HG02678 (cell line): ENCODE results near the gene PLD1.
"Not testable (repeated sequence)": the region's sequence is repeated elsewhere in the genome, so short reads cannot be mapped to it uniquely, and the experiment has no call there.

Experiments used
- ATAC-seq: cut with Tn5 transposase; IDR thresholded peaks from one replicate; pipeline ENCODE4 v1.9.1; 2021; ENCODE audit warnings: mild to moderate bottlenecking, moderate library complexity; ENCODE audit not compliant: unreplicated experiment

Gene PLD1

DNA sequence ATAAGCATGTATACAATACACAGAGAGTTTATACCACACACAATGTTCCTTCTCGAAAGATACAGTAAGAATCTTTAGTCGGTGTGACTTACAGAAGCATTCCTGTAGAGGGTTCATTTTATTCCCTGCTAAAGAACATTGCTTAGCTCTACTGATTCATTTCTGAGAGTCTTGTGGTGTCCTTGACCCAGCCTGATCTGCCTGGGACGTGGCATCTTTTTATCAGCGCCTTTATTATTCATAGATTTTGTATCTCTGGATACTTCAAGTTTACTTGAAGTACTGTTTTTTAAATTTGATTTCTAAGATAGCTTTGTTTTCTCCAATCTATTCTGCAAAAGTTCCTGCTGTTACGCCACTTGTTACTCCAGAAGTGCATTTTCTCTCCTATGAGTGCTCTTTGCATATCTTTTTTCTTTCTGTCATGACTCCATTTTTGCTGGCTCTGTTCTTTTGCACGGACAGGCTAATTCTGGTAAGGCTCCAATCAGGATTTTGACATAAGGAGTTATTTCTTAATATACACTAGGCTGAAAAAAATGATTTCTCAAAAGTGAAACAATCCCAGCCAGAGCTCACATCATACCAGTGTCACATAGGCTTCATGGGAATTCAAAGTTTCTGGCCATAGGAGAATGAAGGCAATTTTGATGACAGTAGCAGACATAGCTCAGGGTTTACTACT is 235.6 kb downstream of the PLD1 start:
- no peak for ATAC-seq

DNA sequence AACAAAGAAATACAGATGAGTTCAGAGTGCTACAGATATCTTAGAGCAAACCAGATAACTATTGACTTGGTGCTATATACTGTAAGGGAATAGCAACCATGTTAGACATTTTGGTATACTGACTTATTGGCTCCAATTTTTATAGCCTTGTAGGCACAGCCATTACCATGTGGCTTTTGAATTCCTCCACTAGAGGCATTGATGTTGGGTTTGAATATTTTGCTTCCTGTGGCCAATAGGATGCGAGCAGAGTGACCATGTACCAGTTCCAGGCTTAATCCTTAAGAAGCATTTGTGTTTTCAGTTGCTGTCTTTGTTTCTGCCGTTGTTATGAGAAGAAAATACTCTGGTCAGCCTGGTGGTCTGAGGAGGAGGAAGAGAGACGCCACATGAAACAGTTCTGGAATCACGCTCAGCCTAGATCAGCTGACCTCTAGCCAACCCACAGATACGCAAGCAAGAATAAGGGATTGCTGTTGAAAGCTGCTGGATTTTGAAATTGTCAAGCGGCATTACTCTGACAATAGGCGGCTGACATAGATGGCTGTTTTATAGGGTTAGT is 240.6 kb downstream of the PLD1 start:
- ATAC-seq: no peak

DNA sequence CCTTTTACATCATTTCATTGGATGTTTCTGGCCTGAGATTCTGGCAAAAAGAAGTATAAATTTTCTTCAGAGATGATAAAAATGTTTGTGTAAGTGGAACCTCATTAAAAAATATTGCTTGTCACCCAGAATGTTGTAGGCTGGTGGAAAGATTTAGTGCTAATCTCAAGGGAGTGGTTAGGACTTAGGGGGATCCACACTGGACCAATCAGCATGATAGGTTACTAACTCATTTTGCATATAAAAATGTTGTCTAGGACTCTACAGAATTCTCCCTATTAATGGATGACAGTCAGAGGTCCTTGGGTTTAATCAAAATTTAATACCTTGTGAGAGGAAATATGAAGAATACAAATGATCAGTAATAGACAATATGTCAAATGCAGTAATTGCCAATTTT is 241.5 kb downstream of the PLD1 start:
- no peak for ATAC-seq

DNA sequence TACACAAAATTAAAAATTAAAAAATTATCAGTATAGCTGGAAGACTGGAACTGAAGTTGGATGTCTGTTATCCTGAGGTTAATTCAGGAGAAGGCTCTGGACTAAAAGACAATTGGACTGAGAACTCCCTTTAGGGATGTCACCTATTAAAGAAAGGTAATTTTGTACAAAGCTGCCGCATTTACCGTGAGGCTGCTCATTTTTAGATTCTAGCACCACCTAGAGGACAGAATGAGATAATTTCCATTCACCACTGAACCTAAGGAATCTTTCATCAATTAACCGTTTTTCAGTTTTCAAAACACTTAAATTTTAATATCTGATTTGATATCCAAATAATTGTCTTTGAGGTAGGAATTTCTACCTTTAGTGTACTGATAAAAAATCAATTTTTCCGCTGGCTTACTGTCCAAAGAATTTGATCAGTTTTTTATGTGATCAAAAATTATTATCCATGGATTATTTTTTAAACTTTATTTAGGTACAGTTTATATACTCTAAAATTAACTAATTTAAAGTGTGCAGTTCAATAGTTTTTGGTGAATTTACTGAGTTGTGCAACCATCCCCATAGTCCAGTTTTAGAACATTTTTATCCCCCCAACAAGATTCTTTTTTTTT is 243.4 kb downstream of the PLD1 start:
- ATAC-seq: no peak

DNA sequence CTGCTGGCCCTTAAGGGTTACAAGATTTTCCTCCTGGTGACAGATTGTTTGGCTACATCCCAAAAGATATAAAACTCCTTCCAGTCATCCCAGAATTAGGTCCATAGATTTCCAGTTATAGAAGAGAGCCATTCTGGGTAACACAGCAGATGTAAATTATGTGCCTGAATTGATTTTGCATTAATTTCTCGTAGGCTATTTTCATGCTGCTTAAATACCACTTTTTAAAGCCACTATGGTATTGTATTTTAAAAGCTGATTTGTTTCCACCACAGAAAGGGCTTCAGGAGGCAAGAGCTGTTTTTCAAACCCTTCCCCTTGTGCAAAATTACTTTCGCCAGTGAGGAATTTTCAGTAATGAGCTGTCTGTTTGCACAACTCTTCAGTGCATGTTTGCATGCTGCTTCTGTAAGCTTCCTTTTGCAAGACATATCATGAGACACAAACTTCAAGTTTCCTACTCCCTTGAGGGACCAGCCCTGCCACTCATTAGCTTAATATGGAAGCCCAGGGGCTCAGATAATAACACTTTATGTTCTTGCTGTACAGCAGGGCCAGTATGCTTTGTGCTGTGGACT is 244.7 kb downstream of the PLD1 start:
- ATAC-seq: no peak

DNA sequence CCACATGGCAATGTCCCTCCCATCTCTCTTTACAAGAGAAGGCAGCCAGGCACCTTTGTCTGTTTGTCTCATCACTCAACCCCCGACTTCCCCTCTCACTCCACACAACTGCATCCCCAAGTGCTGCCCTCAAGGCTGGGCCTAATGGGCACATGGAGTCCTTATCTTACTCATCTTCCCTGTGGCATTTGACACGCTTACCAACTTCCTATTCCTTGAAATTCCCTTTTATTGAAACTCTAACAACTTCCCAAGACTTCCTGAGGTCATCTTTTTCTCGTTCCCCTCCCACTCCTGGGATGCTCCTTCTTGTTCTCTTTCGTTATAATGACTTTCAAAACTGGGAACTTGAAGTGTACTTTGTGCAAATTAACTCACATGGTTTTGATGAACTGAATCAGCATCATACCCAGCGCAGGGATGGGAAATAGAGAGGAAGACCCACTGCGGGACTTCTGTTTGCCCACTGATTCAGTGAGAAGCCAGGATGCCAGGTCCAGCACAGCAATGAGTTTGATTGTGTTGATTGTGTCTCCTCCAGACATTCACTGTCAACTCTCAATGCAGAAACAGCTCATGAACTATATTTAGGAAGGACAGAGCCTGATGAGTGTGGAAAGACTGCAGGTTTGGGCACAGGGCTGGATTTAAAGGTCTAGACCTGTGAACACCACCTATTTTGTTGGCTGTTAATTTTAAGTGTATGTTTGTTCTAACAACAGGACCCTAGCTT is 245.4 kb downstream of the PLD1 start:
- no peak for ATAC-seq

DNA sequence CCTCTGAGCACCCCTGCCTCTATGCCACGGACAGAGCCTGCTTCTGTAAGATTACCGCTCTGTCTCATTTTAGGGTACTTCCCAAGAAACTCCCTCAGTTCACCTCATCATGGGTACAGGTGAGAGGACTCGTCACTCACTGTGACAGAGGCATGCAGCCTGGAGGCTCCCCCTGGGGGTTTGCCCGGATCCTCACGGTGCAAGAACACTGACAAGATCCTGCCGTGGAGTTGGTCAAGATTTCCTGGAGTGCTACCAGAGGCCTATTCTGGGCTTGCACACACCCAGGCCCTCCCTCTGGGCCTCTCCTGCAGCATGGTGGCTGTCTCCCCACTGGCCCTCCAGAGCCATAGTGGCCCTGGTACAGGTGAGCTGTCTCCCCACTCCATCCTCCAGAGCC is 247.0 kb downstream of the PLD1 start:
- no peak for ATAC-seq

DNA sequence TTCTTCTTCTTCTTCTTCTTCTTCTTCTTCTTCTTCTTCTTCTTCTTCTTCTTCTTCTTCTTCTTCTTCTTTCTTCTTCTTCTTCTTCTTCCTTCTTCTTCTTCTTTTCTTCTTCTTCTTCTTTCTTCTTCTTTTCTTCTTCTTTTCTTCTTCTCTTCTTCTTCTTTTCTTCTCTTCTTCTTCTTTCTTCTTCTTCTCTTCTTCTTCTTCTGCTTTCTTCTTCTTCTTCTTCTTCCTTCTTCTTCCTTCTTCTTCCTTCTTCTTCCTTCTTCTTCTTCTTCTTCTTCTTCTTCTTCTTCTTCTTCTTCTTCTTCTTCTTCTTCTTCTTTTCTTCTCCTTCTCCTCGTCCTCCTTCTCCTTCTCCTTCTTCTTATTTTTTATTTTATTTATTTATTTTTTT is 247.8 kb downstream of the PLD1 start:
- not testable (repeated sequence) for ATAC-seq

DNA sequence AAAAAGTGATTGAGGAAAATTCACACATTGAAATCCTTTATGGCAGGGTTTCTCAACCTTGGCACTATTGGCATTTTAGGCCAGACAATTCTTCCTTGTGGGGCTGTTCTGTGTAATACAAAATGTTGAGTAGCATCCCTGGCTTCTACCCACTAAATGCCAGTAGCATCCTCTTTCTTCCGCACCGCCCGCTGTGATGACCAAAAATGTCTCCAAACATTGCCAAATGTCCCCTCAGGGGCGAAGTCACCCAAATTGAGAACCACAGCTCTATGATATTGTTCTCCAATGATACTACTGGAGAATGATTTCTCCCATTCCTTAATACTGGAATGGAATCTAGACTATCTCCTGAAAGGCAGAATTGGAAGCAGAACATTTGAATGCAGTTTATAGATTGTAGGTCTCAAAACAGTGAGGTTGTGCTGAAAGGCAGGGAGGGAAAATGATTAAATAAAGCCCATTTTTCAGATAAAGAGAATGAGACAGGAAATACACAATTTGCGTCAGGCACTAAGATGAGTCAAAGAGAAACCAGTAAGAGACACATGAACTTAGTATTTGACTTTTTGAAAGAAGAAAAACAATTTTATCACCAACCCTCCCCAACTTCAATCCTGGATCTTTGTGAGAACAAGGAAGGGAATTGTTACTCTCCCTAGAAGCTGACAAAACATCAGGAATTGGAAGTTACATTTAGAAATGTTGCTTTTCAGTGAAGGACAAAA is 248.5 kb downstream of the PLD1 start:
- ATAC-seq: no peak

DNA sequence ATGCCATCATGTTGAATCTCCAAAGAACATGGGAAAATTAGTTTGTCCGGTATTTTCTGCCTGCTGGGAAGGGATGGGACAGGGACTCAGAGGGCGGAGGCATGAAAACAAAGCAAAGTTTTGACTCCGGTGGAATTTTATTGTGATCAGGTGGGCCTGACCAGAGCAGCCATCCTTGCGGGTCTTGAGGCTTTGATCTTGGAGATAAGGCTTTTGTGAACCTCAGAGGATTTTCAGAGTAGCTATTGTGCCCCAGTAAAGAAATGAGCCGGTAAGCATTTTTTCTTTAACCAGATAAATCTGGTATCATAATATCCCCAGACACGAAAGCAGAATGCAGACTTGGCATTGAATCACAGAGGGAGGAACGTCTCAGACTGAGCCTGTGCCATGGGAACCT is 250.7 kb downstream of the PLD1 start:
- ATAC-seq: no peak

DNA sequence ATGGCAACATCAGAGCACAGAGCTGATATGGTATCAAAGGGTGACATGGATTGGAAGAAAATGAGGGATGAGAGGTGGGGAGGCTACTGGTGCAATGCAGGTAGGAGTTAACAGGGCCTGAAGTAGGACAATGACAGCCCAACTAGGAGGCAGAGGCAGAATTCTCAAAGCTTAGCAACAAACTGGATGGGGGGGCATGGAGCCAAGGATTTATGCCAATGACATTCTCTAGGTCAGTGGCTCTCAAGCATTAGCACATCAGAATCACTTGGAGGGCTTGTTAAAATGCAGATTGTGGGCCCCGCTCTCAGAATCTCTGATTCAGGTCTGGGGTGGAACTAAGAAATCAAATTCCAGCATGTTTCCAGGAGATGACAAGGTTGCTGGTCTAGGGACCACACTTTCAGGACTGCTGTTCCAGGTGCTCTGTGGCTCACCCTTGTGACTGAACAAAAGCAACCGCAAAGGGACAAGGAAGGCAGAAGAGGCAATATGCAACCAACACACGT is 252.0 kb downstream of the PLD1 start:
- no peak for ATAC-seq

DNA sequence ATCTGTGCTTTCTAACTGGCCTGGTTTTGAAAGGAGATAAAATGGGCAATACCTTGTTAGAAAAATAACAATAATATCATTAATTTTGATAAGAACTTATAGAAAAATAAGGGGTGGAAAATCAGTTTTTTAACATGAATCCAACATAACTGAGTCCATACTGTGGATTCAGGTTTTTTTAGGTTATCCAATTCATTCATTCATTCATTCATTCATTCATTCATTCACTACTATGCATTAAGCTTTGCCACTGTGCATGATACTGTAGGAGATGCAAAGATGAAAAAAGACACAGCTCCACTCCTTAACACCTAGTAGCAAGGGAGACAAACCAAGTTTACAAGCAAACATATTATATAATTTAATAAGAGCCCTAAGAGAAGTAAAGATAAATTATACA is 253.1 kb downstream of the PLD1 start:
- ATAC-seq: no peak

DNA sequence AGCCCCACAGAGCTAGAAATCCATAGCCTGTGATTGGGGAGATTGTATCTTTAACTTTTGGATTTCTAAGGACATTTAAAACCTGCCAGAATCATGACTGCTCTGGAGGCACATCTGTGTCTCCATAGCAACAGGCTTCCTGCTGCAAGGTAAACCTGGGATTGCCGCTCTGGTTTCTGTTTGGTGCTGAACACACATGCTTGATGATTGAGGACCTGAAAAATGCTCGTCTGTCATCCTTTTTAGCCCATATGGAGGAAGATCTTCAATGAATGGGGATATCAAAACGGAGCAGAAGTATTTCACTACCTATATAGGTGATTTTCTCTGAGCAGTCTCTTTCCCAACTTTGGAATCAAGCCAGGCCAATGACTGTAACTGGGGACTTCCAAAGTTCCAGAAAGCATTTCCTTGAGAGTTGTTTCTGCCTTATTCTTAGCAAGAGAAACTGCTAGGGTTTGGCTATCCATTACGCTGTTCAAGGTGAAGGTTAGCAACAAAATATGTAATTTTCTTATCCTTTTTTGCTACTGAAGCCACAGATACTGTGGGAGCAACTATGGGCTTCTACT is 253.6 kb downstream of the PLD1 start:
- no peak for ATAC-seq

DNA sequence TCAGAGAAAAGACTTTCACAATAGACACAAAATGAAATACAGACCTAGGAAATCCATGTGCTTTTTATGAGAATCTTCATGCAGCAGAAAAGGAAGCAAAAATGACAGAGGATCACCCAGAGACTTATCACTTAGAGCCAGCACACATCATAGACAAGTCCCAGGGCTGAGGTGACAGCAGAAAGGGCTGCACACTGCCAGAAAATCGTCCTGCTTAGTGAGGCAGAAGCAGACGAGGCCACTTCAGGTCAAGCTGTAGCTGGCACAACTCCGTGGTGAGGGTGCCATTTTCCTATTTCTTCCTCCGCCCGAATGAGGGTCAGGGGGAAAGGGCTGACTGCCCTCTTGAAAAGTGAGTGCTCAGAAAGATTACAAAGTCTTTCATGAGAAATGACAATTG is 254.1 kb downstream of the PLD1 start:
- no peak for ATAC-seq

DNA sequence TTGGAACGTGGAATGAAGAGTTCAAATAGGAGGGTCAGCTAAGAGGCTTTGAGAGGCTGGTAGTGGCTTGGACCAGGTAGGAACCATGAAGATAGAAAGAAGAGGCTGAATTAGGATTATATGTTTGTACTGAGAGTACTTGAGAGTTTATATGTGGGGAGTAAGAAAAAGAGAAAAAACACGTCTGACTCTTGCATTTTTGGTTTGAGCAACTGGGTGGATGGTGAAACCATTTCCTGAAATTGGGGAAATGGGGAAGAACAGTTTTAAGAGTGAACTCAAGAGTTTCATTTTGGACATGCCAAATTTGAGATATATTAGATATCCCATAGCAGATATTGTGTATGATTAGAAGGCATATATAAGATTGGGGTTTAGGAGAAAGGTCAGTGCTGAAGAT is 257.2 kb downstream of the PLD1 start:
- ATAC-seq: no peak

DNA sequence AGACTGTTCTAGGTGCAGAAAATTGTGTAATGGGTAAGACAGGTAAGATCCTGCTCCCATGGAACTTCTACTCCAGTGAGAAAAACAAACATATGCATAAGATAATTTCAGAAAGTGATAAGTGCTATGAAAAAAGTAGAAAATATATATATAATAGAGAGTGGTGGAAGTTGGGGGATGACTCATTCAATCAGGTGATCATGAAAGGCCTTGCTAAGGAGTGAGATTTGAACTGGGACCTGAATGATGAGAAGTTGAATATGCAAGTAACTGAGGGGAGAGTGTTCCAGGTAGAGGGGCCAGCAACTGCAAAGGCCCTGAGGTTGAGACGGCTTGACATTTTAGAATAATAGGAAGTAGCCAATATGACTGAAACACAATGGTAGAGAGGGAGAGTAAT is 257.8 kb downstream of the PLD1 start:
- no peak for ATAC-seq

DNA sequence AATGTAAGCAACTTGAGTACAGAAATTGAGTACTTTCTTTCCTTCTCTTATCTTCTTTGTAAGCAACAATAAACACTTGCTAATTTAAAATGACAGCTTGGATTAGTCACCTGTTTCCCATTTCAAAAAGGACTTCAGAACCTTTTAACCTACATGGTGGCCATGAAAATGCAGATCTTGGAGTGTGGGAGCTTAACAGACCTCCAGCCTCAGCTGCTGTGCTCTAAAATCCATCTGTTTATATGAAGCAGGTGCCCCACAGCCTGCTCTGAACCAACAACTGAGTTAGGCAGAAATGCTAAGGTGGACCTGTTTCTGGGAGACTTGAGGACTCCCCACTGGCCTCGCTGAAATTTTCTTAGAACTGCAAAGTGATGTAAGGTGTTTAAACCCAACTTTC is 259.0 kb downstream of the PLD1 start:
- ATAC-seq: no peak
